ENCODE data around the gene QRICH1.

QRICH1 gene

DNA sequence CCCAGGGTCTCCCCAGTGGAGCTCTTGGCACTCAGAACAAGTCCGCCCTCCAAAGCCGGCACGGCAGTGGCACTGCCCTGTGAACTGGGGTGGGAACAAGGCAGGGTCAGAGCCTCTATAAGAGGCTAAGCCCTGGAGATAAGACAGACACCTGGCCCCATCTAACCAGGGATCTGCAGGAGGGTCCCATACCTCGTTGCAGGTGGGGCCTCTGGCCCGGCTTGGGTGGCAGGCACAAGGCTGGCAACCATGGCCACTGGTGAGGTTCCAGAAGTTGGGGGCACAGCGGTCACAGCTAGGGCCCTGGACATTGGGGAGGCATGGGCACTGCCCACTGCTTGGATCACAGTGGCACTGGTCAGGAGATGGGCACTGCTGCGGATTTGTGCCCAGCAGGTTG is 30.3 kb upstream of the QRICH1 start:
- H3K27me3 ChIP-seq (ENCODE audit: control insufficient read depth, insufficient read depth, low read length): no peaks in the 10 kb centered on the region
- no peak overlapping the region for H3K4me3 ChIP-seq (ENCODE audit: low read length)
- no peak overlapping the region for H3K9ac ChIP-seq (ENCODE audit: low read depth, low read length)
- H3K4me1 ChIP-seq (ENCODE audit: control insufficient read depth, insufficient read depth, low read length): peaks cover 9% of the 10 kb centered on the region
- H3K9me3 ChIP-seq (replicated peaks; ENCODE audit: low read length): no peaks in the 10 kb centered on the region
- H3K4me2 ChIP-seq (ENCODE audit: low read length): no peak overlapping the region
- H3K36me3 ChIP-seq (ENCODE audit: insufficient read depth, low read length): peaks cover 76% of the 10 kb centered on the region

- Histone ChIP-seq H3K4me1 (ENCODE audit: control insufficient read depth, insufficient read depth, low read length) (peaks cover 15% of the 10 kb centered on the region), H3K36me3 (ENCODE audit: insufficient read depth, low read length) (peaks cover 71% of the 10 kb centered on the region), H3K27me3 (ENCODE audit: control insufficient read depth, insufficient read depth, low read length) (no peaks in the 10 kb centered on the region), H3K9ac (ENCODE audit: low read depth, low read length) (no peak overlapping the region), H3K4me2 (ENCODE audit: low read length) (no peak overlapping the region), H3K4me3 (ENCODE audit: low read length) (no peak overlapping the region), H3K9me3 (replicated peaks; ENCODE audit: low read length) (no peaks in the 10 kb centered on the region)
Measured at GRCh38 chr3:49123687-49124086, 29.8 kb upstream of the QRICH1 start.

GRCh38 chr3:49122886-49123545 is 29.1 kb upstream of the QRICH1 start:
- H3K4me2 ChIP-seq (ENCODE audit: low read length): no peak overlapping the region
- H3K9ac ChIP-seq (ENCODE audit: low read depth, low read length): no peak overlapping the region
- no peaks in the 10 kb centered on the region for H3K27me3 ChIP-seq (ENCODE audit: control insufficient read depth, insufficient read depth, low read length)
- peaks cover 69% of the 10 kb centered on the region for H3K36me3 ChIP-seq (ENCODE audit: insufficient read depth, low read length)
- H3K4me3 ChIP-seq (ENCODE audit: low read length): no peak overlapping the region
- H3K9me3 ChIP-seq (replicated peaks; ENCODE audit: low read length): no peaks in the 10 kb centered on the region
- H3K4me1 ChIP-seq (ENCODE audit: control insufficient read depth, insufficient read depth, low read length): peaks cover 16% of the 10 kb centered on the region

DNA sequence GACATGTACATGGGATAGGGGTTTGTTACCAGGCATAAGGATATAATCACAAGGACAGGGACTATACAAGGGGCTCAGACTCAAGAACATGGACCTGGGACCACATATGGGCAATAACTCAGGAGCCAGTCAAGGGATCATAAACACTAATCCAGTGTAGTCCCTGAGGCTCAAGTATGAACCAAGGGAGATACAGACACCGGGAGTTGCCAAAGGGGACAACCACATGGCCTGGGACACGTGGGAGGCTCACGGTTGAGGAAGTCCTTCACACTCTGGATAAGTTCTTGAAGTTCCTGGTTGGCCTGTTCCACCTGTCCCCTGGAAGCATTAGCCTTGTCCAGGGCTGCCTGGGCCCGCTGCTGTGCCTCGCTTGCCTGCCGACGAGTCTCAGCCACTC is 28.6 kb upstream of the QRICH1 start:
- Histone ChIP-seq H3K9me3 (replicated peaks; ENCODE audit: low read length) (no peaks in the 10 kb centered on the region), H3K9ac (ENCODE audit: low read depth, low read length) (no peak overlapping the region), H3K4me3 (ENCODE audit: low read length) (no peak overlapping the region), H3K4me2 (ENCODE audit: low read length) (no peak overlapping the region), H3K27me3 (ENCODE audit: control insufficient read depth, insufficient read depth, low read length) (no peaks in the 10 kb centered on the region), H3K36me3 (ENCODE audit: insufficient read depth, low read length) (peaks cover 73% of the 10 kb centered on the region), H3K4me1 (ENCODE audit: control insufficient read depth, insufficient read depth, low read length) (peaks cover 16% of the 10 kb centered on the region)

GRCh38 chr3:49122022-49122421 is 28.2 kb upstream of the QRICH1 start:
- Histone ChIP-seq H3K4me1 (ENCODE audit: control insufficient read depth, insufficient read depth, low read length) (peaks cover 16% of the 10 kb centered on the region), H3K9ac (ENCODE audit: low read depth, low read length) (no peak overlapping the region), H3K27me3 (ENCODE audit: control insufficient read depth, insufficient read depth, low read length) (no peaks in the 10 kb centered on the region), H3K4me3 (ENCODE audit: low read length) (no peak overlapping the region), H3K4me2 (ENCODE audit: low read length) (no peak overlapping the region), H3K36me3 (ENCODE audit: insufficient read depth, low read length) (peaks cover 75% of the 10 kb centered on the region), H3K9me3 (replicated peaks; ENCODE audit: low read length) (no peaks in the 10 kb centered on the region)

DNA sequence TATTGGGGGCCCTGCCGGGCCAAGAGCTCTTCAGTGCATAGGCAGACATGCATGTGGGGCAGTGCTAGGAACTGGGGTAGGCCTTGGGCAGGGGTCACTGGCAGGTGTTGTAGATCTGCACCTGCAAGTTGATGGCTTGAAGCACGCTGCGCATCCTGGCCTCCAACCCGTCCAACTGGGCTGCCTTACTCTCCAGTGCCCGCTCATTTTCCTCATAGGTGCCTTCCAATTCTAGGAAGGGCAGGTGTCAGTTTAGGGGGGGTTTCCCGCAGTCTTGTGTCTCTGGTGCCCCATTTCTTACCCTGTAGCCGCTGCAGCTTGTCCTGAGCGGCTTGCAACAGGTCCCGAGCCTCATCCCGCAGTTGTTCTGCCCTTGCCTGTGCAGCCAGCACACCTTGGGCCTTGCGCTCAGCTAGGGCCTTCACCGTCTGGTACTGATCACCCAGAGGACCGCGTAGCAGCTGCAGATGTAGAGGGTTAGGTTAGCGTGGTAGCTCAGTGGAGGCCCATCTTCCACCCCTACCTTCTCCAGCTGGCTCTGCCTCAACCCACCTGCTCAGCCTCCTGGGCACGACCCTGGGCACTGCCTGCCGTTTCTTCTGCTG is 27.4 kb upstream of the QRICH1 start:
- Histone ChIP-seq H3K4me2 (ENCODE audit: low read length) (peak overlapping the region; percentile 51), H3K9ac (ENCODE audit: low read depth, low read length) (peak overlapping the region; percentile 98), H3K9me3 (replicated peaks; ENCODE audit: low read length) (no peaks in the 10 kb centered on the region), H3K27me3 (ENCODE audit: control insufficient read depth, insufficient read depth, low read length) (no peaks in the 10 kb centered on the region), H3K4me1 (ENCODE audit: control insufficient read depth, insufficient read depth, low read length) (peaks cover 16% of the 10 kb centered on the region), H3K4me3 (ENCODE audit: low read length) (peak overlapping the region; percentile 96), H3K36me3 (ENCODE audit: insufficient read depth, low read length) (peaks cover 75% of the 10 kb centered on the region)

- Histone ChIP-seq H3K4me2 (ENCODE audit: low read length) (peak within 1 kb of the TSS; percentile 98), H3K4me3 (ENCODE audit: low read length) (peak within 1 kb of the TSS; percentile 96), H3K4me1 (ENCODE audit: control insufficient read depth, insufficient read depth, low read length) (peaks cover 16% of the 10 kb centered on the region), H3K36me3 (ENCODE audit: insufficient read depth, low read length) (peaks cover 75% of the 10 kb centered on the region), H3K27me3 (ENCODE audit: control insufficient read depth, insufficient read depth, low read length) (no peaks in the 10 kb centered on the region), H3K9me3 (replicated peaks; ENCODE audit: low read length) (no peaks in the 10 kb centered on the region), H3K9ac (ENCODE audit: low read depth, low read length) (peak within 1 kb of the TSS; percentile 98)
Measured at GRCh38 chr3:49120438-49121131, 26.7 kb upstream of the QRICH1 start, which contains the start of gene USP19. TSS of gene USP19 (minus strand) at chr3:49120823. CDS start at chr3:49119145, 1,678 bp downstream.

DNA sequence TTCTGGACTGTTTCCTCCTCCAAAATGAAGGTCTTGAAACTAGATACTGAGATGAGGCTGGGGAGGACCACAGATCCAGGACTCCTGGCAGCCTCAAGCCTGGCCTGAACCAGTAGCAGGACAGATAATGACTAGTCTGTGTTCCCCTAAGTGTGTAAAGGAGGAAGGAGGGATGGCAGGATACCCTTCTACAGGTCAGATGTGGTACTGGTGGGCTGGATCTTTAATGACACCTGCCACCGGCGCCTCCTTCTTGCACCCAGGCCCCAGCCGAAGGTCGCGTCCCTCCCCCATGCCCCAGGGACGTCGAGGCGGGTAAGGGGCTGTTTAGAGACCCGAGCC is 26.2 kb upstream of the QRICH1 start:
- Histone ChIP-seq H3K27me3 (ENCODE audit: control insufficient read depth, insufficient read depth, low read length) (no peaks in the 10 kb centered on the region), H3K9ac (ENCODE audit: low read depth, low read length) (peak overlapping the region; percentile 98), H3K4me3 (ENCODE audit: low read length) (peak overlapping the region; percentile 96), H3K4me1 (ENCODE audit: control insufficient read depth, insufficient read depth, low read length) (peaks cover 16% of the 10 kb centered on the region), H3K4me2 (ENCODE audit: low read length) (peak overlapping the region; percentile 98), H3K9me3 (replicated peaks; ENCODE audit: low read length) (no peaks in the 10 kb centered on the region), H3K36me3 (ENCODE audit: insufficient read depth, low read length) (peaks cover 76% of the 10 kb centered on the region)

DNA sequence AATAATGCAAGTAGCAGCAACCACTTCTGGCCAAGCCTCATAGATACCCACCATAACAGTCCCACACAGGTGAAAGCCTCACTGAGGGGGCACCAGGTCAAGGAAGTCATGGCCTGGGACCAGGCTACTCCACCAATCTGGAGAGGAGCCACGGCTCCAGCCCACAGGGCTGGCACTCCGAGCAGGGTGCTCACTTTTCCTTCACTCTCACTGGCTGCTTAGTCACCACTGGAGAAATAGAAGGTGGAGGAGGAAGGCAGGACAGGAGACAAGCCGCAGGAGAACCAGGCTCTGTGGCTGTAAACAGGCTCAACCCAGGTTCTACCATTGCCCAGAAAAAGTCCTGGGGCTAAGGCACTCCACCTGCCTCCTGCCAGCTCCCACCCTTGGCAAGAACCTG is 25.6 kb upstream of the QRICH1 start:
- Histone ChIP-seq H3K36me3 (ENCODE audit: insufficient read depth, low read length) (peaks cover 76% of the 10 kb centered on the region), H3K4me1 (ENCODE audit: control insufficient read depth, insufficient read depth, low read length) (peaks cover 16% of the 10 kb centered on the region), H3K4me2 (ENCODE audit: low read length) (peak overlapping the region; percentile 98), H3K9me3 (replicated peaks; ENCODE audit: low read length) (no peaks in the 10 kb centered on the region), H3K9ac (ENCODE audit: low read depth, low read length) (peak overlapping the region; percentile 98), H3K27me3 (ENCODE audit: control insufficient read depth, insufficient read depth, low read length) (no peaks in the 10 kb centered on the region), H3K4me3 (ENCODE audit: low read length) (peak overlapping the region; percentile 96)

- H3K4me1 ChIP-seq (ENCODE audit: control insufficient read depth, insufficient read depth, low read length): peaks cover 16% of the 10 kb centered on the region
- peak overlapping the region; percentile 96 for H3K4me3 ChIP-seq (ENCODE audit: low read length)
- H3K27me3 ChIP-seq (ENCODE audit: control insufficient read depth, insufficient read depth, low read length): no peaks in the 10 kb centered on the region
- peaks cover 76% of the 10 kb centered on the region for H3K36me3 ChIP-seq (ENCODE audit: insufficient read depth, low read length)
- H3K9ac ChIP-seq (ENCODE audit: low read depth, low read length): peak overlapping the region; percentile 98
- peak overlapping the region; percentile 98 for H3K4me2 ChIP-seq (ENCODE audit: low read length)
- no peaks in the 10 kb centered on the region for H3K9me3 ChIP-seq (replicated peaks; ENCODE audit: low read length)
Measured at GRCh38 chr3:49119036-49119435, 25.2 kb upstream of the QRICH1 start.

DNA sequence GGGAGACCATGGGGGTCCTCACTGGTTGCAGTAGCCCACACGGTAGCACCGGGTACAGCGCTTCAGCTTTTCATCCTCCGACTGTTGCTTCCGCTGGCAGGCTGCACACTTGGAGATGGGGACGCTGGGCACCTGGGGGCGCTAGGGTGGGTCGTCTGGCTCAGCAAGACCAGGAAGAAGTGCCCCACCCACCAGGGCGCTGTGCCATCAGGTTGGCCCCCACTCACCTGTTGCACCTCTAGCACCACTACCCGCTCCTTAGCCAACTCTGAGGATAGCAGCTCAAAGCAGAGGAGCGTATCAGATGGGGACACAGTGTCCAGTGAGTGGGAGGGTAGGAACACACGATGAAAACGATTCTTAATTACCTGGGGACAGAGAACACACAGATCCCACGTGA is 18.4 kb upstream of the QRICH1 start:
- Histone ChIP-seq H3K36me3 (ENCODE audit: insufficient read depth, low read length) (peaks cover 79% of the 10 kb centered on the region), H3K27me3 (ENCODE audit: control insufficient read depth, insufficient read depth, low read length) (no peaks in the 10 kb centered on the region), H3K4me2 (ENCODE audit: low read length) (no peak overlapping the region), H3K4me1 (ENCODE audit: control insufficient read depth, insufficient read depth, low read length) (no peaks in the 10 kb centered on the region), H3K4me3 (ENCODE audit: low read length) (no peak overlapping the region), H3K9ac (ENCODE audit: low read depth, low read length) (no peak overlapping the region), H3K9me3 (replicated peaks; ENCODE audit: low read length) (no peaks in the 10 kb centered on the region)
